GM21723 (cell line): Measurements from ENCODE around the gene LRIG1.

Source experiments
- ATAC-seq: cut with Tn5 transposase; IDR thresholded peaks from one replicate; pipeline ENCODE4 v1.9.1; 2021; ENCODE audit warnings: mild to moderate bottlenecking, moderate library complexity; ENCODE audit not compliant: unreplicated experiment

Gene LRIG1

DNA sequence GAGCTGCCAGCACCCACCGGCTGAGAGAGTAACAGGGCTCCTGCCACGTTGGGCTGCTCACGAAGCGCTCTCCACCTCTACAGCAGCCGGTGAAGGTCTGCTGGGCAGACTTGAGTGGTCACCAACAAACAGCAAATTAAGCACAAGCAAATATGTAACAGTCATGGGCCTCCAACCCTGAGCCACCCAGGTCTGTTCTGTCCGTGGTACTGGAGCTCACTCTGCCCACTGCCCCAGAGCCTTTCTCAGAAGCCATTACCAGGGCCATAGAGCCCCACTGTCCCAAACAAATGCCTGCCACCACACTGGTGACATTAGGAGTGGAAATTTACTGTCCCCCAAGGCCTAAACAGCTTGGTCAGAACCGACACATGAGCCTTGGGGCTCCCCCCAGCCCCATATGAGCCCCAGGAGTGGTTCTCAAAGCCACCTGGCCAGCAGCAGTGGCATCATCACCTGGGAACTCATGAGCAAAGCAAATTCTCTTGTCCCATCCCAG is 56.6 kb downstream of the LRIG1 start:
- no peak for ATAC-seq

DNA sequence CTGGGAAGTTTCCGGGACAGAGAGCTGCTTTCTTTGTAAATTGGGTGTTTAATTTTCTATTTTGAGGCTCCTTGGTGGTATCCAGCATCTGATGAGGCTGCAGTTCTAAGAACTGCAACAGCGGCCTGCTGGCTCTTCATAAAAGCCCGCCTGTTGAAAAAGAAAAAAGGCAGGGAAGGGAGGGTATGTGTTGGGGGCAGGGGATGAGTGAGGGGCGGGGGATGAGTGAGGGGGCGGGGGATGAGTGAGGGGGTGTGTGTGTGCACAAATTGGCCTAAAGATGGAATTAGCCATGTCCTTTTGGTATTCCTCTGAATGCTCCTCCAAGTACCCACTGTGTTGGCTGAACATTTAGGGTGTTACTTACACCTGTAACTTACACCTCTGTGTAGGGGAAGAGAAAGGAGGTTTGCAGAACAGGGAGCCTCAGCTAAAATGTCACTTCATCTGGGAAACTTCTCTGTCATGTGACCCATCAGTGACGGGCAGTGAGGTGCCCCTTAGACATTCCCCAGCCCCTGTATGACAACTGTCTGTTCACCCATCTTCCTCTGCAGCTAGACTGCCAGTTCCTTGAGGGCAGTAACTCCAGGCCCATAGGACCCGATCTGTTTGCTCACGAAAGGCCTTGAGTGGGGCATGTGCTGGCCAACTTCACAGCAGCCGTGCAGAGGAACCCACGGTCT is 57.6 kb downstream of the LRIG1 start:
- ATAC-seq: no peak

DNA sequence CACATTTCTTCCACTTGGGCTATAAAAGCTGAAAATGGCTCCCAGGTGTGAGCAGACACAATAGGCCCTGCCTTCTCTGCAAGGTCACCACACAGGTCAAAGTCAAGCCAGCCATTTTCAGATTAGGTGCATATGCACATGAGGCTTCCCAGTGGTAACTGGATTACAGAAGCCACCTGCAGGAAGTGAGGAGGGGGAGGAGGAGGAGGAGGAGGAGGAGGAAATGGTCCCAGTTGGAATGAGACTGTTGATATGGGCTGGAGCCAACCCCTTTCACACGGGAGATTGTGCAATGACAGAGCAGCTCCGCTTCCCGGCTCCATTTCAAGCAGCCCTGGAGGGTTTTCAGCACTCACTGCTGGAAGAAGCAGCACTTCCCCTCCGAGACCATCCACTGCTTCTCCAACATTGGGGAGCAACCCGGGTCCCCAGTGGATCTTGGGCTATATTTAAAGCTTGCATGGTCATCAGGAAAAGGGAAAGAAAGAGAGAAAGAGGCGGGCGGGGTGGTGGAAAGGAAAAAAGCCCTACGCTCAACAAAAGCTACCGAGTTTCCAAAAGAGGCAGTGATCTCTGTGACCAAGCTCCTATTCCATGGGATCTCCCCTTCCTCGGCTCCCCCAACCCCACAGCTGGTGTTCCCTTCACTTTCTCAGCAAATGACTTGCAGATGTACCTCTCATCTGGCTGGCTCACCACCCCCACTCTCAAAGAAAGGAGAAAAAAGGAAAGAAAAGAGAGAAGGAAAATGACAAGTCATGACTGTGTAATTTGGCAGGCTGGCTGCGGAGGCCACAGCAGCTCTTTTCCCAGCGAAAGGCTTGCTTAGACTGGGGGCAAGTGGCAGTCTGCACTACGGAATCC is 58.3 kb downstream of the LRIG1 start:
- ATAC-seq: no peak

DNA sequence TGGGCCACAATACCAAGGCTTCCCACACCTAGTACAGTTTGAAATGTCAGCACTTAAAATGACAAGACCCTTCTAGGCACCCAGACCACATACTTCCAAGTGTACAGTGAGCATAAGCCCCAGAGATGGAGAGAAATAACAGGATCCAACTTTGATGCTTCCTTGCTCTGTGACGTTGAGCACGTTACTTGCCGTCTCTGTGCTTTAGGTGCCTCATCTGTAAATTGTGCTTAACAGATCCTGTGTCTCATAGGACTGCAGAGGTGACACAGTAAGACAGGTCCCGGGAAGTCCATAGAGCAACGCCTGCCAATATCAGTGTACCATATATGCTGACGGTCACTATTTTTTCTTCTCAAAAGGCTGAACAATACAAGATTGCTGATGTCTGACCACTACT is 59.1 kb downstream of the LRIG1 start:
- no peak for ATAC-seq

DNA sequence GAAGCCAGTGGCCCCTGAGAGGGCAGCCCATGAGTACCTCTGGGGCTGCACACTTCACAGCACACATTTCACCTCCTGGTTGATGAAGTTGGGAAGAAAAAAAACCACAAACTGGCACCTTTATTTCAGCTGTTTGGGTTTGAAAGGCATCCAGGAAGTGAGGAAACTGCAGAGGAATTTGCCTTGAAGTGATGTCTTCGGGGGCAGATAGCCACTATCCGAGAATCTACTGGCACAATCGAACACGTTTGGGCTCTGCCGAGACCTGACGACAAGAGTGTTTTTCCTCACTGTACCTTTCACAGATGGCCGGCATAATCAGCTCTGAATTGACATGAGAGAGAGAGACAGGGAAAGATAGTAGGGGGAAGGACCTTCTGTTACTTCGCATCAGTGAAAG is 59.7 kb downstream of the LRIG1 start:
- no peak for ATAC-seq

DNA sequence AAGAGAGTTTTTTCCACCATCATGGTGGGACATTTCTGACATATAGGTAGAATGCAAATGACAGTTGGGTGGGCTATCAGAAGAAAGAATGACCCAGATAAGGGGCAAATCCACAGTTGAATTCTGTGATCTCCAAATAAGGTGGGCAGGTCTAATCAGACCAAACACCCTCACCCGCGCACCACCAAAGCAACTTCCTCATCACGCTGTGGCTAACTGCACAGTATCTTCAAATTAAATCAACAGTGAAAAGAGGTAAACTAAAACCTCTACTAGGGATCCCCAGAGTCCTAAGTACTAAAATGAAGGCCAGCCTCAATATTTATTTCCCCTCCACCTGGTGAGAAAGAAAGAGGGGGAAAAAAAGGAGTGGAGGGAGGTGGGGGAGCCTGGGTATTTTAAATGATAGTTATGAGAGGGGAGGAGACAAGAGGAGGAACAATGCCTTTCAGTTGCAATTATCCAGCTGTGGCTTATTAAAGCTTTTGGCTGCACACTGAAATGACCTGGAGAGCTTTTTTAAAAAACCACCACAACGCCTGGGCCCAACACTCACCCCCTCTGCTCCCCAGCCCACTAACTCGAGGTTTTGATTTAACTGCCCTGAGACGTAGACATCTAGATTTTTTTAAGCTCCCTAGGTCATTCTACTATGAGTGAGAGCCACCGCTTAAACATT is 61.0 kb downstream of the LRIG1 start:
- no peak for ATAC-seq

DNA sequence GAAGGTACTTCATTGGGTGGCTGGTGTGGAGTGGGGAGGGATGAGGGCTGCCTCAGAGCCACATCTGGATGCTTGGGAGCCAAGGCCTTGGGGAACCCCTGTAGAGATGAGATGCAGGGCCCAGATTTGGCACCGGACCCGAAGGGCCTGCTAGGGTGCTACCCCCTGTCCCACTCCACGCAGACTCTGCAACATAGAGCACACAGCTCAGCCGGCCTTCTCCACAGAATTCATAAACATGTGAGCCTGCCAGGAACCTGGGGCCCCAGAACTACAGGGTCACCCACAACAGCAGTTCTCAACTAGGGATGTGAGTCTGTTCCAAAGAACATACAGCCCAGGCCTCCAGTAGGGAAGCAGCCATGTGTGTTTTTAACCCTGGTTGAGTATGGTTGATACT is 62.8 kb downstream of the LRIG1 start:
- ATAC-seq: no peak

DNA sequence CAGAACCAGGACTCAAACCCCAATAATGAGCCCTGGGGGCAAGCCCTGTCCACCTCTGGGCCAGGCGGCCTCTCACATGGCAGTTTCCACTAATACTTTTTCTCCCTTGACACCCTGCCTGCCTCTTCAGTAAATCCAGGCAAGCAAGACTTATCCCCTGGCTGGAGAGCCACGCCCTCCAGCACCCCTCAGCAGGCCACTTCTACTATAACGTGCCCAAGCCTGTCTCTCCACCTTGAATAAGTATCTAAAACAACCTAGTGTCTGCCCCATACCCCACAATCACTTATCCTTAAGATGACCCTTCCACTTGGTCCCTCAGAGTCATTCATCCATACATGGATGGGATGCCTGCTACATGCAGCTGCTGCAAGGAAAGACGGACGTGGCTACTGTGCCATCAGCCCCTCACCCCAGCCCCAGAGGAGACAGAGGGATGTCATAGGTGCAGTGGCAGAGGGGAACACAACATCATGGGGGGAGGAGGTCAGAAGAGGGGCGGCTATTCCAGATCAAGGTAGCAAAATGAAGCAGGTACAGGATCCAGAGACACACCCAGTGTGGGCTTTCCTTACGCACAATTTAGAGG is 63.4 kb downstream of the LRIG1 start:
- no peak for ATAC-seq

DNA sequence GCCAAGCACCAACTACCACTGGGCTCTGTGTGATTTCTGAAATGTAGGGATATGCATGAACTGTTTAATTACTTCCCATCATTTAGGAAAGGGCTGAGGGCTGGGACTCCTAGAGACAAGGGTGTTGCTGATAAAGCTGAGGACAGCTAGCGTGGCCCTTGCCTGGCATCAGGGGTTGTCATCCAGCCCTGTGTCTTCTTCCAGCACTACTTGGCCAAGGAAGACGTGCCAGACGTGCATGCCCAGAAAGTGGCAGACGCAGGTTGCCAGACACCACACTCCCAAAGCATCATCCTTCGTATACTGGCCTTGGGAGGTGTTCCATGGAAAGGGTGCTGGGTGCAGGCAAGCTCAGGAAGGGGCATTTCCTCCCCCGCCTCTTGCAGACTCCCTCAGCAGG is 64.8 kb downstream of the LRIG1 start:
- no peak for ATAC-seq

DNA sequence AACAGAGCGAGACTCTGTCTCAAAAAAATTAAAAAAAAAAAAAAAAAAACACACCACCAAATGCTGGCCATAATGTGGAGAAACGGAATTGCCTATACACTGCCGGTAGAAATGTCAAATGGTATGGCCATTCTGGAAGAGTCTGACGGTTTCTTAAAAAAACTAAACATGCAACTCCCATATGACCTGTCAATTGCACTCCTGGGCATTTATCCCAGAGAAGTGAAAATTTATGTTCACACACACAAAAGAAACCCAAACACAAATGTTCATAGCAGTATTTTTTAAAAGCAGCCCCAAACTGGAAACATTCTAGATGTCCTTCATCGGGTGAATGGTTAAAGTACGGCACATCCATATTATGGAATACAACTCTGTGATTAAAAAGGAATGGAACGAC is 66.1 kb downstream of the LRIG1 start:
- no peak for ATAC-seq

DNA sequence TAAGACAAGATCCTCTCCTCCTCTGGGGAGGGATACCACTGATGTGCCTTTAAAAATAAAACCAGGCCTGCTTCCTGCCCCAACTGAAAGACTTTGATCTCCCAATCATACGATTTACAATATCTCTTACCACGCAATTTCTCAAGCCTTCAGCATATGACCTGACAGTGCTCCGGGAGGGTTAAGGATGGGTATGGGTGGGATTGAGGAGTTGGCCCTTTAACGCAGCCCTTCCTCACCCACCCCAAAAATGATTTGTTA is 67.4 kb downstream of the LRIG1 start:
- no peak for ATAC-seq

DNA sequence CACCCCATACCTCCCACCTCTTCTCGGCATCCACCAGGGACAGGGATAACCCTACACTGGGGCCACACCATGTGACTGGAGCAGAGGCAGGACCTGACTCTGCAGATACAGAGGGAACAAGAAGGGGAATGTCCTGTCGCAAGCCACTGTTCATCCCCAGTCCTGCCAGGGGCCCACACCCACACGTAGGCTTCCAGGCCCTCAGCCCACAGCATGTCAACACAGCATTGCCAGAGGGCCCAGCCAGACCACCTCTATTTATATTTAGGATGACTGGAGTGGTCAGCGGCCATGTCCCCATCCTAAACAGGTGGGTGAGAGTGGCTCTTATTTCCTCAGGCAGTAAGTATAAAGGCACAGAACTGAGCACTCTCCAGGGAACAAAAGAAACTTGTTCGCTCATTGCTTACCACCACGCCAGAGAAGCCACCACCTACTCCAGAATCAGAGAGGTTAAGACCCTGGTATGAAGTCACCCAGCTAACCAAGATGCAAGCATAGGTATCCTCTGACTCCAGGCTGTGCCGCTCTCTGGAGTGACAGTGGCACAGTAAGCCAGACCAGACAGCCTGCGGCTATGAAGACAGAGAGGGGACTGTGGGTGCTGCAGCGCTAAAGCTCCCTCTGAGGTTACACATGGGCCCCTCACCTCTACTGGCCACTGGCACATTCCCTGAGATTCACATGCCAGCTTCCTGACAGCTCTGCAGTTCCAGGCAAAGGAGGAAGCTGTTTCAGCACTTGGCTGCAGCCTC is 67.9 kb downstream of the LRIG1 start:
- no peak for ATAC-seq

DNA sequence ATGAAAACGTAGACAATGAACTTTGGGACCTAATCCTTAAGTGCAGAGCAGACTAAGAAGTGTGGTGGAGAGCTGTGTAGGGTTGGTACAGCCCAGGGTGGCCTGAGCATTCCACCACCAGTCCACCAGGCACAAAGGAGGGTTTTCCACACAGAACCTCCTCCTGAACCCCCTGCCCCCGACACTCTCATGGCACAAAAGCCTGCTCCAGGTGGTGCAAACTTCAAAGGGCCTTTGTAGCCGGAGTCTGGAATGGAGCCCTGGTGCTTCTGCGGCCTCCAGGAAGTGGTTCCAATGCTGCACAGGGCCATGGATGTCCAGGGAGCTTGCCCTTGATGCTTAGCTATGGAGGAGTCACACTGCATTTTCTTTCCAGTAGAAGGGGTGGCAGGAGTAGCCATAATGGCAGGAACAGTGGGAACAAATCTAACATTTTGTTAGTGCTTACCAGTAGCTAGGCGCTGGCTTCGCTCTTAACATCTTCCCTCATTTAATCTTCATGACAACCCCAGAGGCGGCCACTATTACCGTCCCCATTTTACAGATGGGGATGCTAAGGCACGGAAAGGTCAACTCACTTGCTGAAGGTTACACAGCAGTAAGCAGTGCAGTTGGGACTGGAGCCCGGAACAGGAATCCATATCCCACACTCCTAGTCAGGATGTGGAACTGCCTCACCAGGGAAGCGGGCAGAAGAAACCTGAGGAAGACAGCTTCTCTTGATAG is 68.6 kb downstream of the LRIG1 start:
- no peak for ATAC-seq

DNA sequence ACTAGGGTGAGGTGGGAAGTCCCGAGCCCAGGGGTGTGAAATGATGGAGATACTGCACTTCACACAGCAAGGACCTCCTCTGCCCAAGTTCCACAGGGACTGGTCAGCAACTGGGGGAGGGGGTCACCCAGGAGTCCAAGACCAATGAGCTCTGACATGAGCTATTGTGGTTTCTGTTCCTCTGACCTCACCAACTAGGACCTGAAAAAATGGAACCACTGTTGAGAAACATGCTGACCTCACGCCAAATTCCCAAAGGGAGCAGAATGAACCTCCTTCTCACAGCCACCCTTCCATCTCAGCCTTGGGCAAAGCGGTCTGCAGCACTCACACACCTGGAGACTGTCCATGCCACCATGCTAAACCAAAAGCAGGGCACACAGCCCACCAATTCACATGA is 69.3 kb downstream of the LRIG1 start:
- ATAC-seq: no peak

DNA sequence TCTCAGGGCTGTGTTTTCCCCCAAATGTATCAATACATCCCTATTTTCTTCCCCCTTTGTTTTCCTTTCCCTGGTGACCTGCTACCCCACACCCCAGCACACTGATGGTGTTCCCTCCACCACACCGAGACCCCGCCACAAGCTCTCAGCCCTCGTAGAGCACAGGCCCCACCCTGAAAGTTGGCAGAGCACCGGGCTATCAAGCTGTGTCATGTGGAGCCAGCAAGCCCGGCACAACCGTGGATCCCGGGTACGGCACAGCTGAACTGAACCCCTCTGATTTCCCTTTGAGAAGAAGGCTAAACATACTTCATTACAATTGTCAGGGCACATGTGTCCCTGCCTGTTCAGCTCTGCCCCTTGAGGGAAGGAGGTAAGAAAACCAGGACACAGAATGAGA is 69.9 kb downstream of the LRIG1 start:
- ATAC-seq: no peak

DNA sequence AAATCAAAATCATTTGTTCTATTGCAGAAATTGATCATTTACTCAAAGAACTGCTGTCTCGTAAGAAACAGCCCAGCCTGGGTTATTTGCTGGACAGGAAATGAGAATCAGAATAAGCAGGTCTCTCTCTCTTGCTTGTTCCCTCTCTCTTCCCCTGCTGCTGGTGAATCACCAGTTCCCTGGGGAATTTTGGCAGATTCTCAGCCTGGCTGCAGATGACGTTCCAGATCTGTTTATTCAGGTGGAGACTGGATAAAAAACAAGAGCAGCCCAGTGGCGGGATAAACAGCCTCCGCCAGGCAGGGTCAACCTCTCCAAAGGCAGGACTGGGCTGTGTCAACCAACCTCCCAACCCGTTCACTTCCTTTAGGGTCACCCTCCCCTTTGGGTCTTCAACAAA is 72.1 kb downstream of the LRIG1 start:
- no peak for ATAC-seq

DNA sequence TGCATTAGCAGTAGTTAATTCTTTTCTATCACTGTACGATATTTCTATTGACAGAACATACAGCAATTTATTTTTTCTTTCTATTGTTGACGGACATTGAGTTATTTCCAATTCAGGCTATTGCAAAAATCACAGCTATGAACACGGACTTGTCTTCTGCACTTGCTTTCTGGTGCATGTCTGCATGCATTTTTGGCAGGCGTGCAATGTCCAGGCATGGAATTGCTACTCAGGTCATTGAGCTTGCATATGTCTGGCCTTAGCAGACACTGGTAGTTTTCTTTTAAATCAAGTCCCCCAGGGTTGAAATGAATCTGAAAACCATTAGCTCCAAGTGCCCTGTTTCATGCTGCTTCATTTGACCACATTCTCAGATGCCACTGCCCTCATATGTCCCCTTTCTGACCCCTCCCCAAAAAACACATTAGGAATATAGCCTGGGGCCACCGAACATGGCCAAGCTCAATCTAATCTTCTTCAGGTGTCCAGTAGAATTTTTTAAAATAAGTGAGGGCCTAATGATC is 72.8 kb downstream of the LRIG1 start:
- ATAC-seq: no peak

DNA sequence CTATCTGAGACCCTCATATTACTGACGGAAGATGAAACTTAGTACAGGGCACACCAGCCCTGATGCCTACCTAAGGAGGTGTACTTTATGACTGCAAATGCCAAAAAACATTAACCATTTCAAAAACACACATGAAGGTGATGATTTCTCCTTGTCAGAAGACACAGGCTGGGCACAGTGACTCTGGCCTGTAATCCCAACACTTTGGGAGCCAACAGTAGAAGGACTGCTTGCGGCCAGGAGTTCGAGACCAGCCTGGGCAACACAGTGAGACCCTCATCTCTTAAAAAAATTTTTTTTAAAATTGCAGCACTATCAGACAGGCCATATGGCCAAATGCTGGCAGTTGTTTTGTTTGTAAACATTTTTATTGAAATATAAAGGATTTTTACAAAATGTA is 73.5 kb downstream of the LRIG1 start:
- ATAC-seq: no peak

DNA sequence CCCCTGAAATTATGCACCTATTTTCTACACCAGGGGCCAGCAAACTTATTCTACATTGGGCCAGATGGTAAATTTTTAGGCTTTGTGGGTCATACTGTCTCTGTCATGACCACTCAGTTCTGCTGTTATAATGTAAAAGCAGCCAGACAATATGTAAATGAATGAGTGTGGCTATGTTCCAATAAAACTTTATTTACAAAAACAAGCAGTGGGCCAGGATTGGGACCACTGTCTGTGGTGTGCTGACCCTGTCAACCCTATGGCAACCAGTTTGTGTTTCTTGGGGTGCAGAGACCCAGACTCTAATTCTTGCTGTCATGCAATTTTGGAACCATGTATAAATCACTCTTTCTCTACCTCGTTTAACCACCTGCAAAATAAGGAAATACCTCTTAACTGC is 74.7 kb downstream of the LRIG1 start:
- no peak for ATAC-seq

DNA sequence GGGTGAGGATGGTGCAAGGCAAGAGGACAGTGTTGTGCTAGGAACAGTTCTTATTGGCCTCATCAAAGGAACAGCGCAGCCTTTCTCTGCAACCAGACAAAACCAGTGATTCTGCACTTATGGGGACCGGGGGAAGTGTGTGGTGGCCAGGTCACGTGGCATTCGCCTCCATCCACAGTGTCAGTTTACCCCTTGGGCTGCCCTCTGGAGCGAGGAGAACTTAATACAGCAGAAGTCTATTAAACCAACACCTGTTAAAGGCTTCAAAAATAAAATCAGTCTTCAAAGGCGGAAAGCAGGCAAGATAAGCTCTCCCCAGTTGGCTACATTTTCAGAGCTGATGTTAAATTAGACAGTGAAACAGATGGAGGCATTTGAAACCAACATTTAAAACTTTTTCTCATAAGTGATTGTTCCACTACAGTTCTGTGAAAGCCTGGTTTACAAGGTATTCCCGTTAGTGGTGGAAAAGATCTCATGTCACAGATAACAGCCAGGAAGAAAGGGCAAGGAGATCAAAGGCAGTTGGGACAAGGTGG is 75.2 kb downstream of the LRIG1 start:
- ATAC-seq: no peak
